CD4-positive, alpha-beta T cell treated with Interleukin-17A for 4 hours (primary cell): ENCODE data around the gene ACACB.

Source experiments
- DNase-seq: peaks from one replicate; pipeline ENCODE4 v3.0.0-alpha.2; 2020; ENCODE audit warnings: mixed read lengths

ACACB gene

GRCh38 chr12:109222062-109222461 is 105.7 kb downstream of the ACACB start:
- DNase-seq = no peak

GRCh38 chr12:109222496-109222895 is 106.1 kb downstream of the ACACB start:
- no peak for DNase-seq

- DNase-seq = no peak
Measured at GRCh38 chr12:109223211-109223610, 106.8 kb downstream of the ACACB start.

- DNase-seq = no peak
Measured at GRCh38 chr12:109223868-109224267, 107.5 kb downstream of the ACACB start.

- DNase-seq = no peak
Measured at GRCh38 chr12:109228664-109229063, 112.3 kb downstream of the ACACB start.

GRCh38 chr12:109230193-109230592 is 113.8 kb downstream of the ACACB start:
- DNase-seq = no peak

- no peak for DNase-seq
Measured at GRCh38 chr12:109232731-109233130, 116.3 kb downstream of the ACACB start.

- DNase-seq = no peak
Measured at GRCh38 chr12:109234012-109234411, 117.6 kb downstream of the ACACB start.

GRCh38 chr12:109236257-109236656 is 119.9 kb downstream of the ACACB start:
- no peak for DNase-seq

- DNase-seq = no peak
Measured at GRCh38 chr12:109239179-109239578, 122.8 kb downstream of the ACACB start.

- no peak for DNase-seq
Measured at GRCh38 chr12:109239691-109240090, 123.3 kb downstream of the ACACB start.

- no peak for DNase-seq
Measured at GRCh38 chr12:109240365-109240764, 124.0 kb downstream of the ACACB start.

GRCh38 chr12:109241936-109242335 is 125.5 kb downstream of the ACACB start:
- DNase-seq = no peak

- no peak for DNase-seq
Measured at GRCh38 chr12:109244073-109244472, 127.7 kb downstream of the ACACB start.

- DNase-seq = no peak
Measured at GRCh38 chr12:109246221-109246620, 129.8 kb downstream of the ACACB start.

- no peak for DNase-seq
Measured at GRCh38 chr12:109247831-109248654, 131.7 kb downstream of the ACACB start.

GRCh38 chr12:109250523-109250922 is 134.1 kb downstream of the ACACB start:
- DNase-seq = no peak

GRCh38 chr12:109252799-109253198 is 136.4 kb downstream of the ACACB start:
- no peak for DNase-seq

- DNase-seq = no peak
Measured at GRCh38 chr12:109253913-109254544, 137.6 kb downstream of the ACACB start.

GRCh38 chr12:109255377-109255776 is 139.0 kb downstream of the ACACB start:
- DNase-seq = no peak

- no peak for DNase-seq
Measured at GRCh38 chr12:109256011-109256410, 139.6 kb downstream of the ACACB start.

- no peak for DNase-seq
Measured at GRCh38 chr12:109258201-109258600, 141.8 kb downstream of the ACACB start.

GRCh38 chr12:109258607-109259544 is 142.5 kb downstream of the ACACB start:
- DNase-seq = no peak
